Jurkat, Clone E6-1 (cell line): ENCODE results near the gene PML. TPM values are rescaled to one million over a fixed set of nuclear protein-coding genes. Genes with fewer than 3 reads are reported as not detected.

Experiments
- DNase-seq: peaks from one replicate; pipeline ENCODE4 v3.0.0-alpha.2; 2011; ENCODE audit warnings: low read depth, low spot score
- H3K4me3 ChIP-seq: 2 replicates; pipeline ENCODE4 v1.5.1; 2011; ENCODE audit warnings: mild to moderate bottlenecking, low read length, control low read depth, moderate library complexity
- polyA plus RNA-seq: library from polyadenylated mRNA; unstranded; fragments of >200 nt; gene quantifications from one replicate; pipeline ENCODE4 v1.2.1, GENCODE V29; 2012; ENCODE audit warnings: missing spikeins; ENCODE audit not compliant: insufficient read length, insufficient read depth

PML gene
- polyA plus RNA-seq: 45.8 TPM

- DNase-seq: peak; percentile 95
- peak within 1 kb of the TSS; percentile 94 for H3K4me3 ChIP-seq
Measured at GRCh38 chr15:73994413-73994883, at the start of gene PML. PML (plus strand) TSS chr15:73994716; CDS start chr15:73994813, 97 bp downstream.

- no peak overlapping the region for H3K4me3 ChIP-seq
- DNase-seq: no peak
Measured at GRCh38 chr15:73945130-73945508, 49.4 kb upstream of the PML start.

- peak; percentile 41 for DNase-seq
- no peak overlapping the region for H3K4me3 ChIP-seq
Measured at GRCh38 chr15:73946046-73946721, 48.3 kb upstream of the PML start.

GRCh38 chr15:73946795-73947370, 47.6 kb upstream of the PML start:
- H3K4me3 ChIP-seq: no peak overlapping the region
- no peak for DNase-seq

- H3K4me3 ChIP-seq: no peak overlapping the region
- no peak for DNase-seq
Measured at GRCh38 chr15:73947651-73948050, 46.9 kb upstream of the PML start.

GRCh38 chr15:73948396-73948795, 46.1 kb upstream of the PML start:
- no peak for DNase-seq
- H3K4me3 ChIP-seq: no peak overlapping the region

- no peak overlapping the region for H3K4me3 ChIP-seq
- DNase-seq: no peak
Measured at GRCh38 chr15:73948982-73949381, 45.5 kb upstream of the PML start.

GRCh38 chr15:73949496-73949895, 45.0 kb upstream of the PML start:
- H3K4me3 ChIP-seq: no peak overlapping the region
- no peak for DNase-seq

- no peak for DNase-seq
- no peak overlapping the region for H3K4me3 ChIP-seq
Measured at GRCh38 chr15:73950479-73950830, 44.1 kb upstream of the PML start.

GRCh38 chr15:73950831-73951561, 43.5 kb upstream of the PML start:
- no peak overlapping the region for H3K4me3 ChIP-seq
- peak; percentile 59 for DNase-seq

GRCh38 chr15:73951601-73952000, 42.9 kb upstream of the PML start:
- no peak for DNase-seq
- no peak overlapping the region for H3K4me3 ChIP-seq

- no peak overlapping the region for H3K4me3 ChIP-seq
- DNase-seq: no peak
Measured at GRCh38 chr15:73952171-73952912, 42.2 kb upstream of the PML start.

GRCh38 chr15:73952913-73953750, 41.4 kb upstream of the PML start:
- no peak overlapping the region for H3K4me3 ChIP-seq
- DNase-seq: no peak

- H3K4me3 ChIP-seq: no peak overlapping the region
- DNase-seq: no peak
Measured at GRCh38 chr15:73954188-73955145, 40.0 kb upstream of the PML start.

- no peak overlapping the region for H3K4me3 ChIP-seq
- no peak for DNase-seq
Measured at GRCh38 chr15:73955326-73955725, 39.2 kb upstream of the PML start.

GRCh38 chr15:73955861-73956742, 38.4 kb upstream of the PML start:
- no peak for DNase-seq
- H3K4me3 ChIP-seq: no peak overlapping the region

- no peak for DNase-seq
Measured at GRCh38 chr15:73956743-73957135, 37.8 kb upstream of the PML start.

More at GRCh38 chr15:73956743-73957135, 37.8 kb upstream of the PML start:
- no peak overlapping the region for H3K4me3 ChIP-seq
